Mesendoderm (in vitro differentiated cells): Measurements from ENCODE around the gene GPRC5D.
A peak's percentile ranks its signal among the peaks of the same experiment; 100 is the strongest.

ENCODE experiments used
- DNase-seq: peaks from one replicate; pipeline ENCODE4 v3.0.0; 2013
- H2AK5ac ChIP-seq: 2 replicates; pipeline ENCODE4 v1.6.1; 2013; ENCODE audit warnings: low read length, inconsistent platforms
- H2BK120ac ChIP-seq: 2 replicates; pipeline ENCODE4 v1.6.1; 2013; ENCODE audit warnings: low read depth, mild to moderate bottlenecking, low read length, moderate library complexity, mixed read lengths
- H2BK15ac ChIP-seq: replicated peaks from 2 replicates; pipeline ENCODE4 v1.6.1; 2013; ENCODE audit warnings: low read depth, mild to moderate bottlenecking, moderate library complexity
- H2BK5ac ChIP-seq: 2 replicates; pipeline ENCODE4 v1.6.1; 2013; ENCODE audit warnings: low read length, inconsistent platforms
- H3K18ac ChIP-seq: 2 replicates; pipeline ENCODE4 v1.6.1; 2013; ENCODE audit warnings: mild to moderate bottlenecking, low read length, mixed read lengths
- H3K23ac ChIP-seq: one replicate; pipeline ENCODE4 v1.6.1; 2013; ENCODE audit warnings: low read length
- H3K27ac ChIP-seq: 2 replicates; pipeline ENCODE4 v1.5.1; 2013; ENCODE audit warnings: low read depth, mild to moderate bottlenecking, inconsistent platforms, low read length, moderate library complexity
- H3K27me3 ChIP-seq: 2 replicates; pipeline ENCODE4 v1.6.1; 2013; ENCODE audit warnings: low read length, control low read depth, mild to moderate bottlenecking, inconsistent platforms; ENCODE audit not compliant: insufficient read depth, poor library complexity
- H3K36me3 ChIP-seq: 2 replicates; pipeline ENCODE4 v1.6.1; 2013; ENCODE audit warnings: low read length, inconsistent platforms; ENCODE audit not compliant: control insufficient read depth, insufficient read depth
- H3K4ac ChIP-seq: one replicate; pipeline ENCODE4 v1.6.1; 2013; ENCODE audit warnings: low read depth, mild to moderate bottlenecking, low read length, moderate library complexity
- H3K4me1 ChIP-seq: 2 replicates; pipeline ENCODE4 v1.6.1; 2013; ENCODE audit warnings: low read depth, low read length, inconsistent platforms; ENCODE audit not compliant: control insufficient read depth
- H3K4me2 ChIP-seq: 2 replicates; pipeline ENCODE4 v1.6.1; 2013; ENCODE audit warnings: low read length
- H3K4me3 ChIP-seq: 2 replicates; pipeline ENCODE4 v1.5.1; 2013; ENCODE audit warnings: mild to moderate bottlenecking, low read length
- H3K56ac ChIP-seq: one replicate; pipeline ENCODE4 v1.6.1; 2013; ENCODE audit warnings: low read length
- H3K79me1 ChIP-seq: 2 replicates; pipeline ENCODE4 v1.6.1; 2013; ENCODE audit warnings: low read length, inconsistent platforms
- H3K79me2 ChIP-seq: 2 replicates; pipeline ENCODE4 v1.6.1; 2013; ENCODE audit warnings: mild to moderate bottlenecking, low read length; ENCODE audit not compliant: control insufficient read depth, insufficient read depth
- H3K9ac ChIP-seq: 2 replicates; pipeline ENCODE4 v1.6.1; 2013; ENCODE audit warnings: low read length, inconsistent platforms
- H4K5ac ChIP-seq: one replicate; pipeline ENCODE4 v1.6.1; 2013; ENCODE audit warnings: low read length
- H4K8ac ChIP-seq: one replicate; pipeline ENCODE4 v1.6.1; 2013; ENCODE audit warnings: low read depth, mild to moderate bottlenecking, control low read depth, low read length, moderate library complexity
- WGBS: extraction: QIAGEN DNeasy Blood & Tissue Kit; methylation state at CpG from one replicate; pipeline ENCODE4 v1.1.7; 2013; ENCODE audit warnings: low lambda C conversion rate, missing lambda C conversion rate; ENCODE audit not compliant: insufficient coverage; ENCODE audit errors: extremely low coverage; 5-methylcytosine and 5-hydroxymethylcytosine counted together

Gene GPRC5D

GRCh38 chr12:12985817-12986408 is 33.9 kb upstream of the GPRC5D start:
- Histone ChIP-seq H3K27ac (no peak overlapping the region), H3K36me3 (no peaks in the 10 kb centered on the region), H3K79me1 (no peaks in the 10 kb centered on the region), H2BK5ac (no peak overlapping the region), H2BK15ac (no peak overlapping the region), H3K4me1 (no peaks in the 10 kb centered on the region), H3K27me3 (no peaks in the 10 kb centered on the region), H2AK5ac (no peak overlapping the region), H4K8ac (no peak overlapping the region), H3K56ac (no peak overlapping the region), H2BK120ac (no peak overlapping the region), H3K4ac (no peak overlapping the region), H4K5ac (no peak overlapping the region), H3K9ac (no peak overlapping the region), H3K18ac (no peak overlapping the region), H3K4me2 (no peak overlapping the region), H3K4me3 (no peak overlapping the region), H3K23ac (no peak overlapping the region), H3K79me2 (no peaks in the 10 kb centered on the region)
- peak; percentile 73 for DNase-seq
- WGBS, result no CpG with 5 or more reads among the region's 4 CpGs

- Histone ChIP-seq H3K36me3 (no peaks in the 10 kb centered on the region), H3K79me1 (no peaks in the 10 kb centered on the region), H2BK5ac (no peak overlapping the region), H4K8ac (no peak overlapping the region), H3K27ac (no peak overlapping the region), H3K18ac (no peak overlapping the region), H3K4me1 (no peaks in the 10 kb centered on the region), H3K23ac (no peak overlapping the region), H3K79me2 (no peaks in the 10 kb centered on the region), H2BK15ac (no peak overlapping the region), H3K4me3 (no peak overlapping the region), H3K9ac (no peak overlapping the region), H3K56ac (no peak overlapping the region), H3K27me3 (no peaks in the 10 kb centered on the region), H4K5ac (no peak overlapping the region), H2AK5ac (no peak overlapping the region), H3K4me2 (no peak overlapping the region), H2BK120ac (no peak overlapping the region), H3K4ac (no peak overlapping the region)
- no CpG with 5 or more reads among the region's 5 CpGs for WGBS
- DNase-seq, result no peak
Measured at GRCh38 chr12:12984149-12984548, 32.2 kb upstream of the GPRC5D start.

- Histone ChIP-seq H3K4ac (no peak overlapping the region), H4K8ac (no peak overlapping the region), H2BK5ac (no peak overlapping the region), H3K27ac (no peak overlapping the region), H3K4me3 (no peak overlapping the region), H3K27me3 (no peaks in the 10 kb centered on the region), H2BK120ac (no peak overlapping the region), H4K5ac (no peak overlapping the region), H2AK5ac (no peak overlapping the region), H3K4me1 (no peaks in the 10 kb centered on the region), H3K36me3 (no peaks in the 10 kb centered on the region), H3K79me2 (no peaks in the 10 kb centered on the region), H3K56ac (no peak overlapping the region), H2BK15ac (no peak overlapping the region), H3K4me2 (no peak overlapping the region), H3K18ac (no peak overlapping the region), H3K9ac (no peak overlapping the region), H3K23ac (no peak overlapping the region), H3K79me1 (no peaks in the 10 kb centered on the region)
- peak; percentile 49 for DNase-seq
- no CpG with 5 or more reads among the region's 9 CpGs for WGBS
Measured at GRCh38 chr12:12983420-12984035, 31.6 kb upstream of the GPRC5D start.

DNA sequence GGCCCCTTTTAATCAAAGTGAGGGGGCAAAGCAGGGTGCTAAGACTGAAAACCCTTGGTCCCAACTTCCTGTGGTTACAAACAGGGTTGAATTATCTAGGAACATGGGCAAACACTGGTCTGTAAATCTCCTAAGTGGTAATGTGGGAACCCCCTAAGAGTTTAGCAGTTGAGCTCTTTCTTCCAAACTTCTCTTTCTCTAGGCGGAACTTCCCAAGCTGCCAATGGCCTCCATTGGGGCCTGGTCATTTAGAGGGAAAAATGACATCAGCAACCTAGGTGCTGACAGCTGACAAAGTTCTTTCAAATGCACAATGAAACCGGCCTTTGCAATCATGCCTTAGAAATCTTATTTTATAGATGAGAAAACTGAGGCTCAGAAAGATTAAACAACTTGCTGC is 30.4 kb upstream of the GPRC5D start:
- Histone ChIP-seq H2AK5ac (no peak overlapping the region), H3K23ac (no peak overlapping the region), H3K27me3 (no peaks in the 10 kb centered on the region), H3K79me1 (no peaks in the 10 kb centered on the region), H4K8ac (no peak overlapping the region), H3K9ac (no peak overlapping the region), H3K4me2 (no peak overlapping the region), H2BK15ac (no peak overlapping the region), H3K79me2 (no peaks in the 10 kb centered on the region), H2BK5ac (no peak overlapping the region), H2BK120ac (no peak overlapping the region), H3K36me3 (no peaks in the 10 kb centered on the region), H3K4me3 (no peak overlapping the region), H3K56ac (no peak overlapping the region), H3K18ac (no peak overlapping the region), H4K5ac (no peak overlapping the region), H3K4ac (no peak overlapping the region), H3K27ac (no peak overlapping the region), H3K4me1 (no peaks in the 10 kb centered on the region)
- no CpG with 5 or more reads among the region's 2 CpGs for WGBS
- no peak for DNase-seq

DNA sequence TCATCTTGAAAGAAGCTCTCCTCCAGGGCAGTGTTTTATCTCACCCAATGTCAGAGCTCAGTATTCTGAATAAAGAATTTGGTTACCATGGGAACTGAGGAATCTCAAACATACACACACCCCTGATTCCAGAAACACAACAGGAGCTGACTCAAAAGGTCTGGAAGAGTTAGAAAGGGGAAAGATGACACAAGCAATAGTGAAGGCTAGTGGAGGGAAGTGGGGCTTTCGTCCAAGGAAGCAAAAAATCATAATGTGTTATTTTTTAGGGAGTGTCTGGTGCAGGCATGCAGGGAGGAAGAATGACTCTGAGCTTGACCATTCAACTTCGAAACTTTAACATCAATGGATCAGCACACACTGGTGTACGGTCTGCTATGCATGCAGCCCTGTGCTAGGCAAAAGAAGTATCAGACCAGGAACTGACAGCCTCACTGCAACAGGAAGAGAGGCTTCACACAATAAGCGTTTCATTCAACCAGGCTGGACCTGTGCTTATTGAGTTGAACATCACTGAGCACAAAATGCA is 27.8 kb upstream of the GPRC5D start:
- DNase-seq, result peak; percentile 95
- H3K18ac ChIP-seq, result no peak overlapping the region
- H3K27ac ChIP-seq, result no peak overlapping the region

More for the DNA sequence above, 27.8 kb upstream of the GPRC5D start:
- Histone ChIP-seq H4K5ac (no peak overlapping the region), H3K36me3 (no peaks in the 10 kb centered on the region), H2BK120ac (no peak overlapping the region), H2AK5ac (no peak overlapping the region), H3K4ac (no peak overlapping the region), H3K79me2 (no peaks in the 10 kb centered on the region), H3K79me1 (no peaks in the 10 kb centered on the region), H3K4me1 (no peaks in the 10 kb centered on the region), H2BK15ac (no peak overlapping the region), H3K27me3 (no peaks in the 10 kb centered on the region), H3K4me2 (no peak overlapping the region), H4K8ac (no peak overlapping the region), H2BK5ac (no peak overlapping the region), H3K23ac (no peak overlapping the region), H3K4me3 (no peak overlapping the region), H3K56ac (no peak overlapping the region), H3K9ac (no peak overlapping the region)
- no CpG with 5 or more reads among the region's 4 CpGs for WGBS
